ENCODE data around the gene FEN1. TPM values are rescaled to one million over a fixed set of nuclear protein-coding genes. Genes with fewer than 3 reads are reported as not detected.
A peak's percentile ranks its signal among the peaks of the same experiment; 100 is the strongest.

FEN1 gene
- total and polyA plus RNA-seq, 8 donors: 13.9 to 42.4 (median 26.2) TPM

- intact Hi-C loops (cut with DNase I): no loop called here
- Histone ChIP-seq H3K27ac (no peak overlapping the region), H3K9me3 (no peaks in the 10 kb centered on the region), H3K36me3 (no peaks in the 10 kb centered on the region), H3K27me3 (peaks cover 0 to 43% of the 10 kb centered on the region in 2 donors), H3K4me1 (no peaks in the 10 kb centered on the region), H3K4me3 (no peak overlapping the region)
- DNase-seq (no peak), ATAC-seq (no peak)
- TF ChIP-seq CTCF (IDR thresholded peaks at IDR 0.05): no peak
Measured at GRCh38 chr11:61762223-61762615, 30.5 kb upstream of the FEN1 start.

- DNase-seq (no peak), ATAC-seq (no peak)
- no peak overlapping the region for H3K27ac ChIP-seq
- H3K27me3 ChIP-seq: peaks cover 0 to 43% of the 10 kb centered on the region in 2 donors
- no peaks in the 10 kb centered on the region for H3K36me3 ChIP-seq
- intact Hi-C loops (cut with DNase I): no loop called here
- no peak for TF ChIP-seq CTCF (IDR thresholded peaks at IDR 0.05)
- H3K9me3 ChIP-seq: no peaks in the 10 kb centered on the region
- H3K4me3 ChIP-seq: no peak overlapping the region
- H3K4me1 ChIP-seq: no peaks in the 10 kb centered on the region
Measured at GRCh38 chr11:61762798-61763197, 29.9 kb upstream of the FEN1 start.

- Histone ChIP-seq H3K9me3 (no peaks in the 10 kb centered on the region), H3K4me3 (no peak overlapping the region), H3K36me3 (no peaks in the 10 kb centered on the region), H3K27me3 (peaks cover 0 to 43% of the 10 kb centered on the region in 2 donors), H3K27ac (no peak overlapping the region), H3K4me1 (no peaks in the 10 kb centered on the region)
- ATAC-seq: no peak
- no peak for TF ChIP-seq CTCF (IDR thresholded peaks at IDR 0.05)
- peak in 1 of 4 donors; percentile 79 for DNase-seq
- intact Hi-C loops (cut with DNase I): no loop called here
Measured at GRCh38 chr11:61763930-61764605, 28.6 kb upstream of the FEN1 start.

GRCh38 chr11:61764606-61765260, 28.0 kb upstream of the FEN1 start:
- no peak for ATAC-seq
- intact Hi-C loops (cut with DNase I): no loop called here

More at GRCh38 chr11:61764606-61765260, 28.0 kb upstream of the FEN1 start:
- Histone ChIP-seq H3K4me3 (no peak overlapping the region), H3K27ac (no peak overlapping the region), H3K27me3 (peaks cover 0 to 43% of the 10 kb centered on the region in 2 donors), H3K4me1 (no peaks in the 10 kb centered on the region), H3K9me3 (no peaks in the 10 kb centered on the region), H3K36me3 (no peaks in the 10 kb centered on the region)
- no peak for TF ChIP-seq CTCF (IDR thresholded peaks at IDR 0.05)
- DNase-seq: peak in 1 of 4 donors; percentile 67
